Breast epithelium (tissue), 4 donors: Measurements from ENCODE around the gene TNNI2. TPM values are rescaled to one million over a fixed set of nuclear protein-coding genes. Genes with fewer than 3 reads are reported as not detected.
"Not testable (repeated sequence)": the region's sequence is repeated elsewhere in the genome, so short reads cannot be mapped to it uniquely, and the experiment has no call there.

Experiments
- DNase-seq, 2 donors: peaks; one replicate each; pipeline ENCODE4 v3.0.0-alpha.2; 2019; ENCODE audit warnings: low spot score in 2 of 2
- H3K27ac ChIP-seq, 2 donors: fragments of 200-600 bp; sonication (generic) in 1 of 2; one replicate each; pipeline ENCODE4 v1.5.1; 2016 to 2019; ENCODE audit warnings: mild to moderate bottlenecking in 1 of 2
- H3K27me3 ChIP-seq, 2 donors: fragments of 200-600 bp; sonication (generic) in 1 of 2; one replicate each; pipeline versions ENCODE4 v1.5.1 to v1.6.0; 2017 to 2019; ENCODE audit warnings: control low read depth in 1 of 2, mild to moderate bottlenecking in 1 of 2
- H3K36me3 ChIP-seq: fragments of 200-600 bp; one replicate; pipeline ENCODE4 v1.5.1; 2019
- H3K4me1 ChIP-seq, 2 donors: fragments of 200-600 bp; sonication (generic); one replicate each; pipeline ENCODE4 v1.5.1; 2016 to 2019; ENCODE audit warnings: control low read depth in 1 of 2
- H3K4me3 ChIP-seq, 3 donors: fragments of 200-600 bp; sonication (generic); 1 replicate in 2 of 3; 2 replicates in 1 of 3; pipeline ENCODE4 v1.5.1; 2016 to 2019; ENCODE audit warnings: mild to moderate bottlenecking in 3 of 3, moderate library complexity in 2 of 3
- H3K9me3 ChIP-seq, 2 donors: fragments of 200-600 bp; sonication (generic) in 1 of 2; one replicate each; pipeline ENCODE4 v1.5.1; 2016 to 2019; ENCODE audit warnings: control low read depth in 1 of 2
- CTCF ChIP-seq, 3 donors: fragments of 450-650 bp; IDR thresholded peaks; one replicate each; pipeline ENCODE4 v1.5.1; 2016 to 2017; ENCODE audit warnings: antibody characterized with exemption in 3 of 3, mild to moderate bottlenecking in 3 of 3, moderate library complexity in 3 of 3
- POLR2A ChIP-seq: fragments of 450-650 bp; IDR thresholded peaks from one replicate; pipeline ENCODE4 v1.6.1; 2016; ENCODE audit warnings: antibody characterized with exemption, mild to moderate bottlenecking, moderate library complexity
- POLR2AphosphoS5 ChIP-seq, 3 donors: sonication (generic); formaldehyde crosslinking; IDR thresholded peaks; one replicate each; pipeline ENCODE4 v1.6.1; 2017; ENCODE audit warnings: antibody characterized with exemption in 3 of 3
- intact Hi-C: fragments of 100-400 bp; cut with DNase I; formaldehyde crosslinking; loops from one replicate; pipeline ENCODE4 v1.15.1; 2023; ENCODE audit warnings: low total_unique reads
- total RNA-seq, 3 donors: library from RNA; depleted of rRNA; stranded (reverse); fragments of >200 nt; gene quantifications; one replicate each; pipeline ENCODE4 v1.1.0, GENCODE V29; 2016

Gene TNNI2
- total RNA-seq, 3 donors from 2014 or later, result 1.6 to 5.6 TPM; not detected in 1

- Histone ChIP-seq H3K27me3 (no peaks in the 10 kb centered on the region), H3K9me3 (no peaks in the 10 kb centered on the region), H3K36me3 (no peaks in the 10 kb centered on the region)
These were observed 41.2 kb upstream of the TNNI2 start for GRCh38 chr11:1797391-1798125.

GRCh38 chr11:1803246-1803645, 35.5 kb upstream of the TNNI2 start:
- TF ChIP-seq POLR2A, result no peak
- no peak for TF ChIP-seq CTCF (IDR thresholded peaks at IDR 0.05)
- no peak for TF ChIP-seq POLR2AphosphoS5 (IDR thresholded peaks at IDR 0.05)
- Histone ChIP-seq H3K9me3 (no peaks in the 10 kb centered on the region), H3K27me3 (no peaks in the 10 kb centered on the region), H3K4me3 (no peak overlapping the region), H3K36me3 (no peaks in the 10 kb centered on the region), H3K27ac (no peak overlapping the region), H3K4me1 (no peaks in the 10 kb centered on the region)
- no peak for DNase-seq
- intact Hi-C loops, result no loop called here

More at GRCh38 chr11:1797391-1798125, 41.2 kb upstream of the TNNI2 start:
- TF ChIP-seq POLR2A (no peak), CTCF (IDR thresholded peaks at IDR 0.05) (no peak), POLR2AphosphoS5 (IDR thresholded peaks at IDR 0.05) (no peak)
- Histone ChIP-seq H3K4me1 (no peaks in the 10 kb centered on the region), H3K4me3 (no peak overlapping the region), H3K27ac (no peak overlapping the region)
- intact Hi-C loops, result no loop called here
- DNase-seq, result no peak

GRCh38 chr11:1803835-1804519, 34.8 kb upstream of the TNNI2 start:
- H3K36me3 ChIP-seq, DNase-seq, H3K9me3 ChIP-seq, H3K27ac ChIP-seq, H3K27me3 ChIP-seq, intact Hi-C loops, H3K4me1 ChIP-seq, H3K4me3 ChIP-seq: not testable (repeated sequence)

GRCh38 chr11:1805525-1805924, 33.3 kb upstream of the TNNI2 start:
- Histone ChIP-seq H3K27ac (no peak overlapping the region), H3K9me3 (no peaks in the 10 kb centered on the region), H3K4me3 (no peak overlapping the region), H3K36me3 (no peaks in the 10 kb centered on the region), H3K27me3 (no peaks in the 10 kb centered on the region), H3K4me1 (no peaks in the 10 kb centered on the region)
- no peak for DNase-seq
- TF ChIP-seq POLR2AphosphoS5 (IDR thresholded peaks at IDR 0.05) (no peak), POLR2A (no peak), CTCF (IDR thresholded peaks at IDR 0.05) (no peak)
- intact Hi-C loops, result no loop called here

GRCh38 chr11:1807264-1807995, 31.4 kb upstream of the TNNI2 start:
- Histone ChIP-seq H3K4me1 (no peaks in the 10 kb centered on the region), H3K4me3 (no peak overlapping the region), H3K27ac (no peak overlapping the region), H3K27me3 (no peaks in the 10 kb centered on the region), H3K36me3 (no peaks in the 10 kb centered on the region), H3K9me3 (no peaks in the 10 kb centered on the region)
- TF ChIP-seq CTCF (IDR thresholded peaks at IDR 0.05), result no peak
- no peak for TF ChIP-seq POLR2A
- TF ChIP-seq POLR2AphosphoS5 (IDR thresholded peaks at IDR 0.05), result no peak
- DNase-seq, result no peak
- intact Hi-C loops, result no loop called here
